HCT116 (cell line): ENCODE results near the gene DHX32. TPM values are rescaled to one million over a fixed set of nuclear protein-coding genes. Genes with fewer than 3 reads are reported as not detected.

ENCODE experiments used
- ATAC-seq: fragments of 200-7000 bp; cut with Tn5 transposase; 2 replicates; pipeline ENCODE4 v1.9.1; 2020; ENCODE audit warnings: mild to moderate bottlenecking, moderate library complexity
- BruUV-seq: library from RNA; stranded (reverse); fragments of 400-500 nt; replicated peaks from 2 replicates; lab custom pipeline; 2021; lab: Mats Ljungman, UMichigan
- CTCF ChIA-PET: fragments of 300-600 bp; sonication (Branson Sonifier 250); formaldehyde crosslinking; loops from one replicate; lab custom pipeline; 2021; ENCODE audit warnings: antibody characterized with exemption; lab: Charles Lee
- POLR2A ChIA-PET: fragments of 300-600, 350-600 bp; sonication (Branson Sonifier 250); formaldehyde crosslinking; loops from one replicate; lab custom pipeline; 2021; ENCODE audit warnings: antibody characterized with exemption; lab: Charles Lee
- RAD21 ChIA-PET, 2 experiments: fragments of 300-600 bp; sonication (Branson Sonifier 250); formaldehyde crosslinking; loops; one replicate each; lab custom pipeline; 2023; ENCODE audit warnings: low total read pairs in 2 of 2; ENCODE audit not compliant: uncharacterized antibody in 2 of 2, unreplicated experiment in 2 of 2, low non-redundant PET in 1 of 2; lab: Charles Lee
- DNase-seq: peaks from one replicate; pipeline ENCODE4 v3.0.0-alpha.2; 2010; ENCODE audit warnings: low read depth, low spot score
- H2AFZ ChIP-seq: fragments of 200-600 bp; shearing (Covaris generic), sonication (generic); 2 replicates; pipeline ENCODE4 v1.6.1; 2017; ENCODE audit warnings: low read depth, mixed run types, mixed read lengths, antibody characterized with exemption, low read length; ENCODE audit not compliant: poor library complexity, severe bottlenecking
- H3K27ac ChIP-seq: 2 replicates; pipeline ENCODE4 v1.5.1; 2012; ENCODE audit warnings: low read depth, low read length
- H3K27me3 ChIP-seq: fragments of 200-600 bp; sonication (generic); 2 replicates; pipeline ENCODE4 v1.6.1; 2016; ENCODE audit warnings: mixed run types, low read length, mixed read lengths; ENCODE audit not compliant: insufficient read depth
- H3K36me3 ChIP-seq, 2 experiments: fragments of 200-500 bp in 1 of 2; fragments of 200-600 bp in 1 of 2; sonication (Bioruptor generic) in 1 of 2; sonication (generic) in 1 of 2; 2 replicates each; pipeline versions ENCODE4 v1.5.1 to v1.6.1; 2014 to 2016; ENCODE audit warnings: low read length in 2 of 2, inconsistent platforms in 1 of 2, mixed read lengths in 1 of 2, mixed run types in 1 of 2; ENCODE audit not compliant: insufficient read depth in 2 of 2, control insufficient read depth in 1 of 2
- H3K4me1 ChIP-seq, 2 experiments: fragments of 200-600 bp in 1 of 2; sonication (generic) in 1 of 2; 2 replicates each; pipeline versions ENCODE4 v1.5.1 to v1.6.1; 2012 to 2017; ENCODE audit warnings: low read length in 2 of 2, inconsistent platforms in 1 of 2, mild to moderate bottlenecking in 1 of 2, mixed read lengths in 1 of 2, mixed run types in 1 of 2, moderate library complexity in 1 of 2; ENCODE audit not compliant: insufficient read depth in 2 of 2, control insufficient read depth in 1 of 2
- H3K4me2 ChIP-seq: fragments of 200-600 bp; sonication (generic); 2 replicates; pipeline ENCODE4 v1.6.1; 2017; ENCODE audit warnings: mixed run types, low read length, mixed read lengths
- H3K4me3 ChIP-seq, 2 experiments: fragments of 200-600 bp in 1 of 2; sonication (generic) in 1 of 2; replicated peaks in 1 of 2; 2 replicates each; pipeline ENCODE4 v1.5.1; 2011 to 2016; ENCODE audit warnings: low read length in 2 of 2, control low read depth in 1 of 2, low read depth in 1 of 2, mild to moderate bottlenecking in 1 of 2, mixed read lengths in 1 of 2, mixed run types in 1 of 2
- H3K79me2 ChIP-seq: fragments of 200-600 bp; sonication (generic); 2 replicates; pipeline ENCODE4 v1.6.1; 2017; ENCODE audit warnings: mild to moderate bottlenecking, mixed run types, low read length, moderate library complexity, mixed read lengths; ENCODE audit not compliant: insufficient read depth
- H3K9ac ChIP-seq: fragments of 200-600 bp; sonication (generic); 2 replicates; pipeline ENCODE4 v1.6.1; 2016; ENCODE audit warnings: low read length, mixed read lengths
- H3K9me2 ChIP-seq: fragments of 200-600 bp; sonication (generic), shearing (Covaris generic); 2 replicates; pipeline ENCODE4 v1.6.1; 2017; ENCODE audit warnings: mixed run types, mild to moderate bottlenecking, moderate library complexity; ENCODE audit not compliant: insufficient read depth
- H3K9me3 ChIP-seq, 2 experiments: fragments of 200-500 bp in 1 of 2; fragments of 200-600 bp in 1 of 2; sonication (Bioruptor generic) in 1 of 2; sonication (generic) in 1 of 2; 2 replicates each; pipeline ENCODE4 v1.6.1; 2014 to 2017; ENCODE audit warnings: low read length in 2 of 2, mixed read lengths in 2 of 2, inconsistent platforms in 1 of 2, low read depth in 1 of 2, mild to moderate bottlenecking in 1 of 2, mixed run types in 1 of 2, moderate library complexity in 1 of 2; ENCODE audit not compliant: control insufficient read depth in 1 of 2, insufficient read depth in 1 of 2
- H4K20me1 ChIP-seq: fragments of 200-600 bp; sonication (generic), shearing (Covaris generic); 2 replicates; pipeline ENCODE4 v1.6.1; 2017; ENCODE audit warnings: mixed run types, mild to moderate bottlenecking, moderate library complexity; ENCODE audit not compliant: insufficient read depth
- CTCF ChIP-seq, 3 experiments: fragments of 200-600 bp in 1 of 3; sonication (generic) in 1 of 3; IDR thresholded peaks in 2 of 3; conservative IDR thresholded peaks in 1 of 3; 2 replicates each; pipeline ENCODE4 v1.5.1; 2012 to 2017; ENCODE audit warnings: low read depth in 2 of 3, low read length in 2 of 3, antibody characterized with exemption in 1 of 3, borderline replicate concordance in 1 of 3, control low read depth in 1 of 3, mild to moderate bottlenecking in 1 of 3, mixed read lengths in 1 of 3, mixed run types in 1 of 3, moderate library complexity in 1 of 3; ENCODE audit not compliant: insufficient read depth in 1 of 3
- EGR1 ChIP-seq: IDR thresholded peaks from 2 replicates; pipeline ENCODE4 v1.6.1; 2012; ENCODE audit warnings: low read depth
- MAX ChIP-seq: IDR thresholded peaks from 2 replicates; pipeline ENCODE4 v1.6.1; 2012
- REST ChIP-seq: IDR thresholded peaks from 2 replicates; pipeline ENCODE4 v1.6.1; 2012; ENCODE audit warnings: low read depth
- TCF7L2 ChIP-seq: IDR thresholded peaks from 2 replicates; pipeline ENCODE4 v1.7.0; 2011; ENCODE audit warnings: borderline replicate concordance, inconsistent platforms; ENCODE audit not compliant: insufficient read depth, insufficient read length; ENCODE audit errors: extremely low read depth
- ZNF274 ChIP-seq: fragments of 200-500 bp; sonication (Bioruptor generic); IDR thresholded peaks from 2 replicates; pipeline ENCODE4 v1.6.1; 2014; ENCODE audit warnings: mild to moderate bottlenecking, low read depth, low read length, inconsistent platforms
- intact Hi-C: fragments of 100-400 bp; cut with micrococcal nuclease; formaldehyde crosslinking; loops from 2 replicates; pipeline ENCODE4 v1.10.0; 2022
- total RNA-seq: library from RNA; stranded (reverse); gene quantifications from one replicate; pipeline ENCODE4 v1.2.1, GENCODE V29; 2021; ENCODE audit not compliant: unreplicated experiment

The DHX32 gene
- total RNA-seq, 1 experiment from 2014 or later, result 50.9 TPM

- RAD21 ChIA-PET, result no interaction called here
- ATAC-seq, result no peak
- Histone ChIP-seq H4K20me1 (peaks cover 17% of the 10 kb centered on the region; the same call in 1 of the 2 replicates), H3K27ac (no peak overlapping the region), H3K27me3 (no peaks in the 10 kb centered on the region), H3K9me3 (no peaks in the 10 kb centered on the region), H3K4me1 (peaks cover 10% of the 10 kb centered on the region in 2 experiments), H3K9ac (no peak overlapping the region), H2AFZ (no peak overlapping the region)
- BruUV-seq, result no TSS peak
- POLR2A ChIA-PET, result no interaction called here
- CTCF ChIA-PET, result no interaction called here
- TF ChIP-seq MAX (no peak), REST (no peak), ZNF274 (no peak), EGR1 (no peak), CTCF (IDR thresholded peaks at IDR 0.05 in 2 of 3, conservative IDR thresholded peaks at IDR 0.05 in 1 of 3; ENCODE audit: borderline replicate concordance in 1 of 3, insufficient read depth in 1 of 3, low read depth in 2 of 3, low read length in 2 of 3) (no peak), TCF7L2 (no peak)
- TF ChIP-seq, all 23 proteins: peak for 0
- Histone ChIP-seq H3K36me3 (peaks cover 63 to 75% of the 10 kb centered on the region in 2 experiments), H3K4me2 (no peak overlapping the region), H3K79me2 (peaks cover 96% of the 10 kb centered on the region), H3K4me3 (no peak overlapping the region), H3K9me2 (no peaks in the 10 kb centered on the region)
- intact Hi-C loops, result no loop called here
- DNase-seq, result no peak
Observed at GRCh38 chr10:125828311-125828710, 52.8 kb downstream of the DHX32 start.
